GM06990 (cell line): Measurements from ENCODE around the gene C13orf46.

Experiments
- DNase-seq: peaks from one replicate; pipeline ENCODE4 v3.0.0-alpha.2; 2011; ENCODE audit not compliant: insufficient read length; ENCODE audit errors: extremely low read depth
- H3K27me3 ChIP-seq: replicated peaks from 2 replicates; pipeline ENCODE4 v1.6.0; 2011; ENCODE audit warnings: low read length; ENCODE audit not compliant: control insufficient read depth, insufficient read depth
- H3K36me3 ChIP-seq: 2 replicates; pipeline ENCODE4 v1.5.1; 2011; ENCODE audit warnings: low read length; ENCODE audit not compliant: control insufficient read depth, insufficient read depth
- H3K4me3 ChIP-seq: replicated peaks from 2 replicates; pipeline ENCODE4 v1.5.1; 2011; ENCODE audit warnings: low read depth, mild to moderate bottlenecking, control low read depth, low read length
- TF ChIP-seq, protein P1 (sequence below): IDR thresholded peaks from 2 replicates; pipeline ENCODE4 v1.5.1; 2011; ENCODE audit warnings: low read length, control low read depth, mild to moderate bottlenecking, inconsistent platforms; ENCODE audit not compliant: insufficient read depth, poor library complexity, severe bottlenecking

C13orf46 gene

DNA sequence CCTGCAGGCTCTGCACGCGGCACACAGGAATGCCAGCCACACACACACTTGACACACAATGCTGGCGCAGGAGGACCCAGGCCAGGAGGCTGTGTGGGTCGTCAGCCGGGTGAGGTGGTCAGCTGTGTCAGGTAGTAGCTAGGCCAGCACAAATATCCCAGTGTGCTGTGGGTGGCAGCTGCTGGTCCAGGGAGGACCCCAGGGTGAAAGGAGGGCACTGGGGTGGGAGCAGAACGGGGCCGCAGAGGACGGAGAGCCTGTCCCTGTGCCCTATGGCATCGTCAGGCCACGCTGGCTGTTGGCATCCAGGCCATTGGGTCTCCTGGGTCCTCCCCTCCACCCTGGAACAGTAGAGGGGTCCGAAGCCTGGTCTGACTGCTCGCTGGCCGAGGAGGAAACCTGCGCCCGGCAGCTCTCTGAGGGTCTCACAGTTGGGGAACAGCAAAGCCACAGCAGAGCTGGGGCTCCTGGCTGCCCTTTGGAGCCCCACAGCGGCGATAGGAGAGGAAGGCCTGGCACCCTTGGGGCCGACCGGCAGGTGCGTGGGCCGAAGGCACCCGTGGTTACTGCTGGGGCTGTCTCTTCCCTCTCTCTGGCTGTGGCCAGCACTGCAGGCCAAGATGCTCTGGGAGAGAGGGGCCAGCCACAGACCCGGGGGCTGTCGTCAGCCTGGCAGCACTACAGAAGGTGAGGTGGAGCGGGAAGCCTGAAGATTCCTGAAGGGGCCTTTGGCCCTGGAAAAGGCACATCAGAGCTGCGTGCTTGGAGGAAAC lies 27.3 kb downstream of the C13orf46 start:
- no peak for DNase-seq
- H3K4me3 ChIP-seq: no peak overlapping the region
- TF ChIP-seq, protein P1, sequence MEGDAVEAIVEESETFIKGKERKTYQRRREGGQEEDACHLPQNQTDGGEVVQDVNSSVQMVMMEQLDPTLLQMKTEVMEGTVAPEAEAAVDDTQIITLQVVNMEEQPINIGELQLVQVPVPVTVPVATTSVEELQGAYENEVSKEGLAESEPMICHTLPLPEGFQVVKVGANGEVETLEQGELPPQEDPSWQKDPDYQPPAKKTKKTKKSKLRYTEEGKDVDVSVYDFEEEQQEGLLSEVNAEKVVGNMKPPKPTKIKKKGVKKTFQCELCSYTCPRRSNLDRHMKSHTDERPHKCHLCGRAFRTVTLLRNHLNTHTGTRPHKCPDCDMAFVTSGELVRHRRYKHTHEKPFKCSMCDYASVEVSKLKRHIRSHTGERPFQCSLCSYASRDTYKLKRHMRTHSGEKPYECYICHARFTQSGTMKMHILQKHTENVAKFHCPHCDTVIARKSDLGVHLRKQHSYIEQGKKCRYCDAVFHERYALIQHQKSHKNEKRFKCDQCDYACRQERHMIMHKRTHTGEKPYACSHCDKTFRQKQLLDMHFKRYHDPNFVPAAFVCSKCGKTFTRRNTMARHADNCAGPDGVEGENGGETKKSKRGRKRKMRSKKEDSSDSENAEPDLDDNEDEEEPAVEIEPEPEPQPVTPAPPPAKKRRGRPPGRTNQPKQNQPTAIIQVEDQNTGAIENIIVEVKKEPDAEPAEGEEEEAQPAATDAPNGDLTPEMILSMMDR: no peak
- no peaks in the 10 kb centered on the region; the same call in 1 of the 2 replicates for H3K27me3 ChIP-seq
- no peaks in the 10 kb centered on the region for H3K36me3 ChIP-seq

DNA sequence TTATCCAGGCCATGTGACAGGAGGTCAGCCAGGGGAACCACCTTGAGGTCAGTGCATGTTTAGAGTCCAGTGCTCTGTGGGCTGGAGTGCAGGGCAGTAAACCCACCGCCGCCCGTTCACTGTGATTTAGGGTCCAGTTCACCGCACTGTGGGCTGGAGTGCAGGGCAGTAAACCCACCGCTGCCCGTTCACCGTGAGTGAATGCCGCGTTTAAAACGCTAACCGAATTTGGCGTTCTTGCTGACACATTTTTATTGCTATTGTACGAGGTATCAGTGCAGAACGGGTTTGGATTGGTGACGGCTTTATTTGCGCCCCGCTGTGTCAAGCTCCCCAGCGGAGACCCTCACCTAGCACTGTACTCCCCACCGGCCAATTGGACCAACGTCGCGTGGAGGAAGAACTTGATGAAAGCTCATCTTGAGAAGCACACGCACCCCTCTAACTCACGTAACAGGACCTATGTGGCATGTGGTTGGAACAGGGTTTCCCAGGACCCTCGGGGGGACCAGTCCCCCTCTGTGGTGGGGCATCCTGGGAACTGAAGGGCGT lies 27.9 kb downstream of the C13orf46 start:
- H3K27me3 ChIP-seq: no peaks in the 10 kb centered on the region; the same call in 1 of the 2 replicates
- H3K36me3 ChIP-seq: no peaks in the 10 kb centered on the region
- no peak overlapping the region for H3K4me3 ChIP-seq
- TF ChIP-seq, protein P1: no peak
- DNase-seq: no peak

DNA sequence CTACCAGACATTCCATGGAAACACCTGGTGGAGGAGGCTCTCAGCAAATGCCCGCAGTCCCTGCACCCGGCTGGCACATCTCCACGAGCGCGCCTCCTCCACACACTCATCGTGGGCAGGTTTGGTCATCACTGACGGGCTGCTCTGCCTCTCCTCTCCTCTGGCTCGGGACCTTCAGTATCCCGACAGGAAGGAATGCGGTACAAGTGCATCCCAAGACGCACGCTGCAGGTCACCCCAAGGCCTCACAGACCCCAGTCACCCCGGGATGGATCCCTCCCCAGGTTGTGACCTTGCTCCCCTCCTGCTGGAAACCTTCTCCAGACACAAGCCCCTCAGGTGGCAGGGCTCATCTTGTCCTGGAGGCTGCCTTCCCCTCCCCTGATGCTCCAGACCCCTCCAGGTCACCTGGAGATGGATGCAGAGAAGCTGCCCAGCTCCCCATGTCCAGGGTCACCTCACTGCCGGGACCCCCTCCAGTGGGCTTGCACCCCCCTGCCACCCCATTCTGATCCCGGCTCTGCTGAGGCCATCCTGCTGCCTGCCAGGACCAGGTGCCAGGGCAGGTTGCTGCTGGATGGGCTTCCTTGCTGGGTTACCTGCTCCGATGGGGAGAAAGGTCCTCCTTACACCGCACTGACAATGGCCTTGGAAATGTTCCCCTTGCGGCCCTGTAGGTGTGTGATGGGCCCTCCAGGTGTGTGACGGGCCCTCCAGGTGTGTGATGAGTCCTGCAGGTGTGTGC lies 29.9 kb downstream of the C13orf46 start:
- TF ChIP-seq, protein P1: no peak
- Histone ChIP-seq H3K27me3 (no peaks in the 10 kb centered on the region; the same call in 1 of the 2 replicates), H3K4me3 (no peak overlapping the region), H3K36me3 (no peaks in the 10 kb centered on the region)
- no peak for DNase-seq

DNA sequence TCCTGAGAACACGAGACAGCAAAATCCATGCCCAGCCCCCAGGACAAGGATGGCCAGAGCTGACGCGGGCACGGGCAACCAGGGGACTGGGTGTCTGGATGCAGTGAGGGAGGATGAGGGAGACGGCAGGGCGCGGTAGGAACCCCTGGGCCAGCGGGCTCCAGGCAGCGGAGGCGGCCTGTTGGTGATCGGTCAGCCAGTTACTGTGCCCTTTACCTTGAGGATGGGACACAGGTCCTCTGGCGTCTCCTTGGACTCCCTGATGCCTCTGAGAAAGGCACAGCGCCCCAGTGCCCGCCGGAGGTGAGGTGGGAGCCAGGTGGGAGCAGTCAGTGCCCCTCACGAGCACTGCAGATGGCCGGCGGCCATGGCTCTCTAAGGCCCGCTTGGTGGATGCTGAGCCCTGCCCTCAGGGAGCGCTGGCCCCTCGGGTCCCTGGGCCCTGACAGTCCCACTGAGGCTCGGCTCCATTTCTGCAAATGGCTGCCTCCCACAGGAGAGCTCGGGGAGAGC lies 31.2 kb downstream of the C13orf46 start:
- TF ChIP-seq, protein P1: no peak
- Histone ChIP-seq H3K4me3 (no peak overlapping the region), H3K27me3 (no peaks in the 10 kb centered on the region; the same call in none of the 2 replicates), H3K36me3 (no peaks in the 10 kb centered on the region)
- no peak for DNase-seq

DNA sequence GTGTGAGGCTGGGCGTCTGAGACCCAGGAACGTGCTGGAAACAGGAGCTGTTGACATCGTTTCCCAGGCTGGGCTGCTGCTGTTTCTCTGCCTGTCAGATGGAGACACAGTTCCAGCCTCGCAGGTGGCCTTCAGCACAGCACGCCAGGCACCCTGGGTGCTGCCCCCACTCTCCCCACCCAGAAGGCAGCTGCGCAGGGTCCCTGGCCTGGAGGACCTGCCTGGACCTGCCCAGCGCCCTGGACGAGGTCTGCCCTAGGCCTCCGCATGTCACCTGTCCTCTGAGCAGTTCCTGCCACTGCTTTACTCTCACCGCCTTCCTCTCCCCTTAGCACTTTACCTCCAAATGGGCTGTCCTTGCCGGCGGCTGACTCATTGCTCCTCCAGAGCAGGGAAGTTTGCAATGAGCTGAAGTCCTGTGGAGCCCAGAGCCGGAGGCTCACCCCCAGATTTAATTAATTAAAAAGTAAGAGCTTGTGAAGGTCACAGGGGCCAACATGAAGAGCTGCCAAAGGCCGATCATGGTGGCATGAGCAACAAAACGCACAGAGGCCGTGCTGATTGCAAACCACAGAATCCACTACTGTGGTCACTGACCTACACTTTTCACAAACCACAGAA lies 32.2 kb downstream of the C13orf46 start:
- no peak for DNase-seq
- no peaks in the 10 kb centered on the region for H3K36me3 ChIP-seq
- TF ChIP-seq, protein P1: no peak
- H3K4me3 ChIP-seq: no peak overlapping the region
- H3K27me3 ChIP-seq: no peaks in the 10 kb centered on the region; the same call in none of the 2 replicates
